ENCODE results near the gene EXO1.
A peak's percentile ranks its signal among the peaks of the same experiment; 100 is the strongest.

GRCh38 chr1:241834733-241835377 lies 13.1 kb upstream of the EXO1 start:
- TF ChIP-seq, protein P1, sequence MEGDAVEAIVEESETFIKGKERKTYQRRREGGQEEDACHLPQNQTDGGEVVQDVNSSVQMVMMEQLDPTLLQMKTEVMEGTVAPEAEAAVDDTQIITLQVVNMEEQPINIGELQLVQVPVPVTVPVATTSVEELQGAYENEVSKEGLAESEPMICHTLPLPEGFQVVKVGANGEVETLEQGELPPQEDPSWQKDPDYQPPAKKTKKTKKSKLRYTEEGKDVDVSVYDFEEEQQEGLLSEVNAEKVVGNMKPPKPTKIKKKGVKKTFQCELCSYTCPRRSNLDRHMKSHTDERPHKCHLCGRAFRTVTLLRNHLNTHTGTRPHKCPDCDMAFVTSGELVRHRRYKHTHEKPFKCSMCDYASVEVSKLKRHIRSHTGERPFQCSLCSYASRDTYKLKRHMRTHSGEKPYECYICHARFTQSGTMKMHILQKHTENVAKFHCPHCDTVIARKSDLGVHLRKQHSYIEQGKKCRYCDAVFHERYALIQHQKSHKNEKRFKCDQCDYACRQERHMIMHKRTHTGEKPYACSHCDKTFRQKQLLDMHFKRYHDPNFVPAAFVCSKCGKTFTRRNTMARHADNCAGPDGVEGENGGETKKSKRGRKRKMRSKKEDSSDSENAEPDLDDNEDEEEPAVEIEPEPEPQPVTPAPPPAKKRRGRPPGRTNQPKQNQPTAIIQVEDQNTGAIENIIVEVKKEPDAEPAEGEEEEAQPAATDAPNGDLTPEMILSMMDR (IDR thresholded peaks at IDR 0.05) = peak in 6 of 7 experiments; percentile 25 to 52 (median 47)
- no peak for TF ChIP-seq POLR2A (IDR thresholded peaks at IDR 0.05)
